H9 (cell line): ENCODE data around the gene KMT2B. TPM values are rescaled to one million over a fixed set of nuclear protein-coding genes. Genes with fewer than 3 reads are reported as not detected.

Experiments
- DNase-seq: peaks from one replicate; pipeline ENCODE4 v3.0.0-alpha.2; 2017
- H2AFZ ChIP-seq: one replicate; pipeline ENCODE4 v1.6.1; 2013; ENCODE audit warnings: mild to moderate bottlenecking, low read length, control low read depth, moderate library complexity
- H2AK5ac ChIP-seq: 2 replicates; pipeline ENCODE4 v1.6.1; 2013; ENCODE audit warnings: low read length, control low read depth, mixed read lengths; ENCODE audit not compliant: insufficient read length
- H2BK120ac ChIP-seq: one replicate; pipeline ENCODE4 v1.6.1; 2013; ENCODE audit warnings: low read depth, mild to moderate bottlenecking, low read length, control low read depth, inconsistent platforms; ENCODE audit not compliant: poor library complexity, severe bottlenecking
- H2BK12ac ChIP-seq: 2 replicates; pipeline ENCODE4 v1.6.1; 2013; ENCODE audit warnings: low read length, control low read depth, mixed read lengths, low read depth; ENCODE audit not compliant: insufficient read length
- H2BK15ac ChIP-seq: 2 replicates; pipeline ENCODE4 v1.6.1; 2013; ENCODE audit warnings: low read depth, low read length, control low read depth
- H2BK20ac ChIP-seq: one replicate; pipeline ENCODE4 v1.6.1; 2013; ENCODE audit warnings: low read depth, mild to moderate bottlenecking, low read length, control low read depth, inconsistent platforms; ENCODE audit not compliant: poor library complexity, severe bottlenecking
- H2BK5ac ChIP-seq: 2 replicates; pipeline ENCODE4 v1.6.1; 2013; ENCODE audit warnings: low read length, control low read depth, mixed read lengths; ENCODE audit not compliant: insufficient read length
- H3K14ac ChIP-seq: 2 replicates; pipeline ENCODE4 v1.6.1; 2013; ENCODE audit warnings: low read length, control low read depth; ENCODE audit not compliant: insufficient read depth
- H3K18ac ChIP-seq: 2 replicates; pipeline ENCODE4 v1.6.1; 2013; ENCODE audit warnings: low read depth, mild to moderate bottlenecking, mixed read lengths, low read length, control low read depth; ENCODE audit not compliant: insufficient read length
- H3K23ac ChIP-seq: 2 replicates; pipeline ENCODE4 v1.6.1; 2013; ENCODE audit warnings: low read length, control low read depth, mixed read lengths, low read depth; ENCODE audit not compliant: insufficient read length
- H3K23me2 ChIP-seq: 2 replicates; pipeline ENCODE4 v1.6.1; 2013; ENCODE audit warnings: low read depth, mild to moderate bottlenecking, mixed read lengths, low read length, control low read depth; ENCODE audit not compliant: insufficient read length, poor library complexity, severe bottlenecking
- H3K27ac ChIP-seq: 2 replicates; pipeline ENCODE4 v1.5.1; 2013; ENCODE audit warnings: low read length, control low read depth, mixed read lengths, low read depth; ENCODE audit not compliant: insufficient read length
- H3K27me3 ChIP-seq: 2 replicates; pipeline ENCODE4 v1.6.1; 2013; ENCODE audit warnings: low read length, control low read depth, inconsistent platforms; ENCODE audit not compliant: insufficient read depth
- H3K4ac ChIP-seq: 2 replicates; pipeline ENCODE4 v1.6.1; 2013; ENCODE audit warnings: low read depth, mild to moderate bottlenecking, control low read depth, inconsistent platforms, low read length, moderate library complexity
- H3K4me1 ChIP-seq: 2 replicates; pipeline ENCODE4 v1.6.1; 2013; ENCODE audit warnings: low read length, control low read depth, inconsistent platforms; ENCODE audit not compliant: insufficient read depth
- H3K4me2 ChIP-seq: 2 replicates; pipeline ENCODE4 v1.6.1; 2013; ENCODE audit warnings: low read length, control low read depth, mixed read lengths; ENCODE audit not compliant: insufficient read length, insufficient read depth
- H3K56ac ChIP-seq: 2 replicates; pipeline ENCODE4 v1.6.1; 2013; ENCODE audit warnings: low read depth, mild to moderate bottlenecking, mixed read lengths, low read length, control low read depth; ENCODE audit not compliant: insufficient read length
- H3K79me1 ChIP-seq: 2 replicates; pipeline ENCODE4 v1.6.1; 2013; ENCODE audit warnings: low read depth, mild to moderate bottlenecking, moderate library complexity, low read length, control low read depth, inconsistent platforms; ENCODE audit not compliant: insufficient read depth, poor library complexity, severe bottlenecking
- H3K79me2 ChIP-seq: 2 replicates; pipeline ENCODE4 v1.6.1; 2013; ENCODE audit warnings: low read length, control low read depth, inconsistent platforms; ENCODE audit not compliant: insufficient read depth
- H3K9ac ChIP-seq: 2 replicates; pipeline ENCODE4 v1.6.1; 2013; ENCODE audit warnings: low read length, control low read depth, mixed read lengths; ENCODE audit not compliant: insufficient read length; ENCODE audit errors: extremely low read depth
- H3K9me3 ChIP-seq: one replicate; pipeline ENCODE4 v1.6.1; 2013; ENCODE audit warnings: low read depth, low read length, inconsistent platforms; ENCODE audit not compliant: control insufficient read depth
- H3T11ph ChIP-seq: one replicate; pipeline ENCODE4 v1.6.1; 2013; ENCODE audit warnings: mild to moderate bottlenecking, low read length, control low read depth, inconsistent platforms
- H4K20me1 ChIP-seq: one replicate; pipeline ENCODE4 v1.6.1; 2013; ENCODE audit not compliant: control insufficient read depth, insufficient read length, insufficient read depth
- H4K5ac ChIP-seq: 2 replicates; pipeline ENCODE4 v1.6.1; 2013; ENCODE audit warnings: low read depth, mild to moderate bottlenecking, mixed read lengths, low read length, control low read depth; ENCODE audit not compliant: insufficient read length
- H4K8ac ChIP-seq: replicated peaks from 2 replicates; pipeline ENCODE4 v1.6.1; 2013; ENCODE audit warnings: low read length, control low read depth, mixed read lengths, low read depth; ENCODE audit not compliant: insufficient read length
- H4K91ac ChIP-seq: 2 replicates; pipeline ENCODE4 v1.6.1; 2013; ENCODE audit warnings: low read depth, mild to moderate bottlenecking, moderate library complexity, mixed read lengths, low read length, control low read depth; ENCODE audit not compliant: insufficient read length
- H3K27ac Mint-ChIP-seq, 3 experiments: 2 replicates in 2 of 3; 3 replicates in 1 of 3; pipeline ENCODE4 v1.8.0; 2020 to 2021; ENCODE audit warnings: mixed read lengths in 3 of 3, mild to moderate bottlenecking in 1 of 3, moderate library complexity in 1 of 3
- H3K27me3 Mint-ChIP-seq: 2 replicates; pipeline ENCODE4 v1.8.0; 2021; ENCODE audit warnings: low read depth, mild to moderate bottlenecking, moderate library complexity, mixed read lengths
- H3K36me3 Mint-ChIP-seq, 3 experiments: 2 replicates in 2 of 3; 3 replicates in 1 of 3; pipeline ENCODE4 v1.8.0; 2020 to 2021; ENCODE audit warnings: low read depth in 3 of 3, mixed read lengths in 3 of 3; ENCODE audit not compliant: insufficient read depth in 1 of 3
- H3K4me1 Mint-ChIP-seq, 2 experiments: 2 replicates each; pipeline ENCODE4 v1.8.0; 2020; ENCODE audit warnings: mixed read lengths in 2 of 2
- H3K4me3 Mint-ChIP-seq, 2 experiments: 2 replicates in 1 of 2; 3 replicates in 1 of 2; pipeline ENCODE4 v1.8.0; 2020 to 2021; ENCODE audit warnings: mild to moderate bottlenecking in 2 of 2, mixed read lengths in 2 of 2, moderate library complexity in 1 of 2
- H3K9me3 Mint-ChIP-seq, 2 experiments: 2 replicates in 1 of 2; 3 replicates in 1 of 2; pipeline ENCODE4 v1.8.0; 2020; ENCODE audit warnings: mild to moderate bottlenecking in 2 of 2, mixed read lengths in 2 of 2, moderate library complexity in 1 of 2
- CTCF ChIP-seq: fragments of 200-600 bp; sonication (generic); conservative IDR thresholded peaks from 3 replicates; pipeline ENCODE4 v1.8.0; 2021; ENCODE audit warnings: antibody characterized with exemption, mild to moderate bottlenecking
- WGBS: extraction: QIAGEN DNeasy Blood & Tissue Kit; methylation state at CpG from one replicate; pipeline ENCODE4 v1.1.7; 2013; ENCODE audit warnings: missing lambda C conversion rate, low lambda C conversion rate, mixed read lengths; ENCODE audit not compliant: insufficient read length; ENCODE audit errors: extremely low coverage; 5-methylcytosine and 5-hydroxymethylcytosine counted together
- total RNA-seq: library from RNA; stranded (reverse); gene quantifications from 2 replicates; pipeline ENCODE4 v1.2.1, GENCODE V29; 2021

The KMT2B gene
- total RNA-seq, 1 experiment from 2014 or later = 47.7 TPM

- H4K8ac ChIP-seq = no peak overlapping the region
- no peak overlapping the region for H2BK5ac ChIP-seq
- H2AK5ac ChIP-seq = no peak overlapping the region
- H3K9me3 ChIP-seq = no peaks in the 10 kb centered on the region
- no peaks in the 10 kb centered on the region for H3K79me1 ChIP-seq
- H3K4me2 ChIP-seq = no peak overlapping the region
- H4K5ac ChIP-seq = no peak overlapping the region
- no peaks in the 10 kb centered on the region for H3K4me1 ChIP-seq
- H2BK120ac ChIP-seq = no peak overlapping the region
- H3K4ac ChIP-seq = no peak overlapping the region
- H2BK12ac ChIP-seq = no peak overlapping the region
- H3K18ac ChIP-seq = no peak overlapping the region
- no peak overlapping the region for H3K27ac Mint-ChIP-seq
- TF ChIP-seq CTCF = no peak
- H4K20me1 ChIP-seq = no peaks in the 10 kb centered on the region
- no peaks in the 10 kb centered on the region; the same call in 1 of the 2 replicates for H3K27me3 Mint-ChIP-seq
- H3K14ac ChIP-seq = no peak overlapping the region
- H3K4me3 Mint-ChIP-seq = no peak overlapping the region
- no CpG with 5 or more reads among the region's 11 CpGs for WGBS
- H3K23ac ChIP-seq = no peak overlapping the region
- H3K27me3 ChIP-seq = no peaks in the 10 kb centered on the region
- no peak overlapping the region for H2AFZ ChIP-seq
- no peak overlapping the region for H3K9ac ChIP-seq
- no peaks in the 10 kb centered on the region for H3K79me2 ChIP-seq
- no peaks in the 10 kb centered on the region for H3K9me3 Mint-ChIP-seq
- no peak overlapping the region for H3K56ac ChIP-seq
- H3T11ph ChIP-seq = no peak overlapping the region
- H3K27ac ChIP-seq = no peak overlapping the region
- peaks cover 59 to 81% (median 81%) of the 10 kb centered on the region in 3 experiments for H3K36me3 Mint-ChIP-seq
- no peak overlapping the region for H4K91ac ChIP-seq
- H3K4me1 Mint-ChIP-seq = no peaks in the 10 kb centered on the region
- DNase-seq = no peak
- H2BK15ac ChIP-seq = no peak overlapping the region
- no peak overlapping the region for H2BK20ac ChIP-seq
- H3K23me2 ChIP-seq = no peaks in the 10 kb centered on the region
Observed at GRCh38 chr19:35729763-35730162, 12.0 kb downstream of the KMT2B start.
